ENCODE measurements around the gene SLC4A1AP. TPM values are rescaled to one million over a fixed set of nuclear protein-coding genes. Genes with fewer than 3 reads are reported as not detected.
A peak's percentile ranks its signal among the peaks of the same experiment; 100 is the strongest.

The SLC4A1AP gene
- total and polyA plus RNA-seq, 2 of the 13 experiments (the other 11 are each of a cell fraction or from before 2014, with no cell fraction given) = 15.3 to 44.6 TPM

DNA sequence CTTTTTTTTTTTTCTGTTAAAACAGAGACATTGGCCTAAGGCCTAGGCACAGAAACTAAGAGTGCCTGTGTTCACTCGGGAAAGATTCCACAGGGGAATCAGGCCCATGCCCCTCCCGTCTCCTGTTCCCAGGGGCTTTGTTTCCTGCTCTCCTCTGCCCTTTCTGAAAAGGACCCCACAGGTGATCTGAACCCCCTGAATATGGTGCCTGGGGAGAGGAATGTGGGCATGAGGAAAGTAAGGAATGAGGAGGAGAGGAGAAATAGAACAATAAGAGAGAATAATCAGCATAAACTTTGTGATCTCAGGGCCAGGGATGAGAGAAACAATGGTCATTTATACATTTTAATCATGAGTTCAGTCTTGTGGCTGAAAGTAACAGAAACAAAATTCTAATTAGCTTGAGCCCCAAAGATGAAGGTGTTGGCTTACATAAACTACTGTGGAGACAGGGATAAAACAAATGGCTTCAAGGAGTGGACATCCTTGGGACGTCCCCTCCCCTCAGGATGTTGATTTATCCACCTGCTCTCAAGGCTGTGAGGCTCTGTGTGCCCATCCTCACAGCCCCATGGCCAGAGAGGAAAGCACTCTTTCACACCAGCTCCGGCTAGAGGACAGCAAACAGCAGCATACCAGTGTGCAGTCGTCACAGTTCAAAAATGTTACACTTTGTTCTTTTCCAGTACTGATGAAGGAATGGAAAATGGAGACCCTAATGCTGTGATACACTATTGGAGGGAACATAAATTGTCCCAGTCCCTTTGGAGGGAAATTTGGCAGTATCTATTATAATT, 61.4 kb downstream of the SLC4A1AP start (continued):
- TF ChIP-seq, protein P1, sequence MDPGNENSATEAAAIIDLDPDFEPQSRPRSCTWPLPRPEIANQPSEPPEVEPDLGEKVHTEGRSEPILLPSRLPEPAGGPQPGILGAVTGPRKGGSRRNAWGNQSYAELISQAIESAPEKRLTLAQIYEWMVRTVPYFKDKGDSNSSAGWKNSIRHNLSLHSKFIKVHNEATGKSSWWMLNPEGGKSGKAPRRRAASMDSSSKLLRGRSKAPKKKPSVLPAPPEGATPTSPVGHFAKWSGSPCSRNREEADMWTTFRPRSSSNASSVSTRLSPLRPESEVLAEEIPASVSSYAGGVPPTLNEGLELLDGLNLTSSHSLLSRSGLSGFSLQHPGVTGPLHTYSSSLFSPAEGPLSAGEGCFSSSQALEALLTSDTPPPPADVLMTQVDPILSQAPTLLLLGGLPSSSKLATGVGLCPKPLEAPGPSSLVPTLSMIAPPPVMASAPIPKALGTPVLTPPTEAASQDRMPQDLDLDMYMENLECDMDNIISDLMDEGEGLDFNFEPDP (CRISPR knock-in tag; conservative IDR thresholded peaks at IDR 0.05) = no peak
- TF ChIP-seq ZNF879 (CRISPR knock-in tag; IDR thresholded peaks at IDR 0.05) (no peak), PTBP1 (IDR thresholded peaks at IDR 0.05; ENCODE audit: low read depth, low read length, poor library complexity, severe bottlenecking) (no peak), MIXL1 (CRISPR knock-in tag; IDR thresholded peaks at IDR 0.05) (peak; percentile 49; the same call in 1 of the 2 replicates), KDM3A (CRISPR knock-in tag; IDR thresholded peaks at IDR 0.05; ENCODE audit: low read depth) (no peak), JUND (CRISPR knock-in tag; IDR thresholded peaks at IDR 0.05) (peak; percentile 97), ZNF558 (CRISPR knock-in tag; IDR thresholded peaks at IDR 0.05; ENCODE audit: borderline replicate concordance) (no peak), KLF9 (CRISPR knock-in tag; IDR thresholded peaks at IDR 0.05; ENCODE audit: low read depth) (no peak), ZNF205 (CRISPR knock-in tag; IDR thresholded peaks at IDR 0.05) (peak; percentile 65; the same call in 1 of the 2 replicates), SMAD9 (CRISPR knock-in tag; IDR thresholded peaks at IDR 0.05) (0 out of 2 replicates have a peak, but pooled peaks have one; percentile 9), ZNF746 (CRISPR knock-in tag; IDR thresholded peaks at IDR 0.05) (no peak), ZNF614 (CRISPR knock-in tag; IDR thresholded peaks at IDR 0.05; ENCODE audit: borderline replicate concordance) (peak; percentile 86), SOX6 (IDR thresholded peaks at IDR 0.05) (no peak), SOX6 (CRISPR knock-in tag; IDR thresholded peaks at IDR 0.05) (peak; percentile 77), ZFP36 (IDR thresholded peaks at IDR 0.05; ENCODE audit: borderline replicate concordance, low read depth, low read length, partially characterized antibody) (no peak), ZFP36L2 (CRISPR knock-in tag; IDR thresholded peaks at IDR 0.05) (no peak), FOXA1 (IDR thresholded peaks at IDR 0.05) (no peak), FOXA1 (CRISPR knock-in tag; IDR thresholded peaks at IDR 0.05) (peak; percentile 84), ETV5 (CRISPR knock-in tag; IDR thresholded peaks at IDR 0.05; ENCODE audit: borderline replicate concordance) (peak; percentile 80; the same call in 1 of the 2 replicates), GATAD1 (CRISPR knock-in tag; IDR thresholded peaks at IDR 0.05) (0 out of 2 replicates have a peak, but pooled peaks have one; percentile 39), MED1 (CRISPR knock-in tag; IDR thresholded peaks at IDR 0.05) (peak; percentile 84)
- TF ChIP-seq, protein P2, sequence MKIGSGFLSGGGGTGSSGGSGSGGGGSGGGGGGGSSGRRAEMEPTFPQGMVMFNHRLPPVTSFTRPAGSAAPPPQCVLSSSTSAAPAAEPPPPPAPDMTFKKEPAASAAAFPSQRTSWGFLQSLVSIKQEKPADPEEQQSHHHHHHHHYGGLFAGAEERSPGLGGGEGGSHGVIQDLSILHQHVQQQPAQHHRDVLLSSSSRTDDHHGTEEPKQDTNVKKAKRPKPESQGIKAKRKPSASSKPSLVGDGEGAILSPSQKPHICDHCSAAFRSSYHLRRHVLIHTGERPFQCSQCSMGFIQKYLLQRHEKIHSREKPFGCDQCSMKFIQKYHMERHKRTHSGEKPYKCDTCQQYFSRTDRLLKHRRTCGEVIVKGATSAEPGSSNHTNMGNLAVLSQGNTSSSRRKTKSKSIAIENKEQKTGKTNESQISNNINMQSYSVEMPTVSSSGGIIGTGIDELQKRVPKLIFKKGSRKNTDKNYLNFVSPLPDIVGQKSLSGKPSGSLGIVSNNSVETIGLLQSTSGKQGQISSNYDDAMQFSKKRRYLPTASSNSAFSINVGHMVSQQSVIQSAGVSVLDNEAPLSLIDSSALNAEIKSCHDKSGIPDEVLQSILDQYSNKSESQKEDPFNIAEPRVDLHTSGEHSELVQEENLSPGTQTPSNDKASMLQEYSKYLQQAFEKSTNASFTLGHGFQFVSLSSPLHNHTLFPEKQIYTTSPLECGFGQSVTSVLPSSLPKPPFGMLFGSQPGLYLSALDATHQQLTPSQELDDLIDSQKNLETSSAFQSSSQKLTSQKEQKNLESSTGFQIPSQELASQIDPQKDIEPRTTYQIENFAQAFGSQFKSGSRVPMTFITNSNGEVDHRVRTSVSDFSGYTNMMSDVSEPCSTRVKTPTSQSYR (CRISPR knock-in tag; IDR thresholded peaks at IDR 0.05; ENCODE audit: borderline replicate concordance) = peak; percentile 12; the same call in 1 of the 2 replicates
- TF ChIP-seq, protein P3, sequence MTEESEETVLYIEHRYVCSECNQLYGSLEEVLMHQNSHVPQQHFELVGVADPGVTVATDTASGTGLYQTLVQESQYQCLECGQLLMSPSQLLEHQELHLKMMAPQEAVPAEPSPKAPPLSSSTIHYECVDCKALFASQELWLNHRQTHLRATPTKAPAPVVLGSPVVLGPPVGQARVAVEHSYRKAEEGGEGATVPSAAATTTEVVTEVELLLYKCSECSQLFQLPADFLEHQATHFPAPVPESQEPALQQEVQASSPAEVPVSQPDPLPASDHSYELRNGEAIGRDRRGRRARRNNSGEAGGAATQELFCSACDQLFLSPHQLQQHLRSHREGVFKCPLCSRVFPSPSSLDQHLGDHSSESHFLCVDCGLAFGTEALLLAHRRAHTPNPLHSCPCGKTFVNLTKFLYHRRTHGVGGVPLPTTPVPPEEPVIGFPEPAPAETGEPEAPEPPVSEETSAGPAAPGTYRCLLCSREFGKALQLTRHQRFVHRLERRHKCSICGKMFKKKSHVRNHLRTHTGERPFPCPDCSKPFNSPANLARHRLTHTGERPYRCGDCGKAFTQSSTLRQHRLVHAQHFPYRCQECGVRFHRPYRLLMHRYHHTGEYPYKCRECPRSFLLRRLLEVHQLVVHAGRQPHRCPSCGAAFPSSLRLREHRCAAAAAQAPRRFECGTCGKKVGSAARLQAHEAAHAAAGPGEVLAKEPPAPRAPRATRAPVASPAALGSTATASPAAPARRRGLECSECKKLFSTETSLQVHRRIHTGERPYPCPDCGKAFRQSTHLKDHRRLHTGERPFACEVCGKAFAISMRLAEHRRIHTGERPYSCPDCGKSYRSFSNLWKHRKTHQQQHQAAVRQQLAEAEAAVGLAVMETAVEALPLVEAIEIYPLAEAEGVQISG (CRISPR knock-in tag; IDR thresholded peaks at IDR 0.05) = peak; percentile 28; the same call in 1 of the 2 replicates

Measured in HepG2 (cell line).